Frontal cortex (tissue), 4 donors: ENCODE measurements around the gene CES4A. TPM values are rescaled to one million over a fixed set of nuclear protein-coding genes. Genes with fewer than 3 reads are reported as not detected.
A peak's percentile ranks its signal among the peaks of the same experiment; 100 is the strongest.
"Not testable (repeated sequence)": the region's sequence is repeated elsewhere in the genome, so short reads cannot be mapped to it uniquely, and the experiment has no call there.

Experiments used
- DNase-seq, 2 donors: peaks; one replicate each; pipeline ENCODE4 v3.0.0; 2012; ENCODE audit warnings: low spot score in 2 of 2
- FAIRE-seq: peaks from 2 replicates; lab custom pipeline; 2012; peaks lifted over from hg19 to GRCh38; lab: Jason Lieb, UNC
- total RNA-seq: library from RNA; depleted of rRNA; stranded (reverse); fragments of >200 nt; gene quantifications from one replicate; pipeline ENCODE4 v1.2.3, GENCODE V29; 2014
- donor health status: control.
- donor health status: control.
- donor health status: control.

CES4A gene
- total RNA-seq, 1 donor from 2014 or later: 9.0 TPM

DNA sequence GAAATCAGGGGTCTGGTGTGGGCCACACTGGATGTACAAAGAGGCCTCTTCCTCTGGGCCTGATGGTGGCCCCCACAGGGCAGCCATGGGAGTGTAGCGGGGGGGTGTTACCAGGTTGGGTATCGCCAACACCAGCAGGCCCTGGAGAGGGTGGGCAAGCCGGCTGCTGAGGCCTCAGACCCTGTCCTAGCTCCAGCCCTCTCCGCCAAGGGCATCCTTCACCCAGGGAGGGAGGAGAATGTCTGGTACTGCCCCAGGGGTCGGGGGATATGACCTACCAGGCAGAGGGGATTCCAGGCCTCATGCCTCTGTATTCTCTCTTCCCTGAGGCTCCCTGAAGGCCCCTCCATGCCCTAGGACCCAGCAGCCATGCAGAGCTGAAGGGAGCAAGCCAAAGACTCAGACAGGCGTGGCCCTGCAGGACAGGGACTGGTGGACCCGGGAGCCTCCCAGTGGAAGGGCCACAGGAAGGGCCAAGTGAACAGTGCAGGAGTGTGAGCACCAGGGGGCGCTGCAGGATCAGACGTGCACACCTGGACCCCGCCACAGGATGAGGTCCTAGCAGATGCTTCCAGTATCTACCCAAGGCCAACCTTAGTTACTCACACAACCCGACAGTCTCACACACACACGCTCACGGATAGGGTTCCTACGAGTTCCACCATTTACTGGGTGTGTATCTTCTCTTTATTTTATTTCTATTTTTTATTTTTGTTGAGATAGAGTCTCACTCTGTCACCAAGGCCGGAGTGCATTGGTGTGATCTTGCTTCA, 10.9 kb upstream of the CES4A start:
- DNase-seq (peak; percentile 80 to 89), FAIRE-seq (no peak)

GRCh38 chr16:66979011-66979717, 9.2 kb upstream of the CES4A start:
- FAIRE-seq (no peak), DNase-seq (no peak)

DNA sequence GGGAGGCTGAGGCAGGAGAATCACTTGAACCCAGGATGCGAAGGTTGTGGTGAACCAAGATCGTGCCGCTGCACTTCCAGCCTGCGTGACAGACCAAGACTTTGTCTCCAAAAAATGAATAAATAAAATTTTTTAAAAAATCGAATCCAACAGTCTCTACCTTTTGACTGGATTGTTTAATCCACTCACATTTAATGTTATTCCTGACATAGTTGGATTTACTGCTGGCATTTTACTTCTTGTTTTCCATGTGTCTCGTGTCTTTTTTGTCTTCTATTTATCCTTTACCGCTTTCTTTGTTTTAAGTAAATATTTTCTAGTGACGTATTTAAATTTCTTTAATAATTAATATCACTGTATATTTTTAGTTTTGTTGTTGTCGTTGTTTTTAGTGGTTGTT, 5.4 kb upstream of the CES4A start:
- no peak for FAIRE-seq
- no peak for DNase-seq

DNA sequence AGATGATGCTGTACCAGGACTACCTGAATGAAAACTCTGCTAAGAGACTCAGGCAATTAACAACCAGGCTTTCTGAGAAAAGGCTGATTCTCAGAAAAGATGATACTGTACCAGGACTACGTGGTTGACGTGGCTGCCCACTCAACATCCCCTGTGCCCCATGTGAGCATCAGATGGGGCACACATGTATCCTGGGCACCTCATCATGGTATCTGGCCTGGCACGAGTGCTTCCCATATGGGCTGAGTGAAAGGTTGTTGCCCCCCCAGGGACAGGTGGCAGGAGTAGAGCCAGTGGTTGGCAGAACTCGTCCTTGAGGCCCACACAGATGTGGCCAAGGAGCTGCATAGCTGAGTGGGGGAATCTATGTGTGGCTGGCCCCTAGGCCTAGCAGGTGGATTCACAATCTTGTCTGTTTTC, 3.5 kb upstream of the CES4A start:
- DNase-seq (no peak), FAIRE-seq (no peak)

GRCh38 chr16:66986559-66986958, 1.8 kb upstream of the CES4A start:
- DNase-seq (no peak), FAIRE-seq (no peak)

GRCh38 chr16:66991545-66992077, 3.2 kb downstream of the CES4A start:
- no peak for FAIRE-seq

GRCh38 chr16:66993558-66993957, 5.2 kb downstream of the CES4A start:
- not testable (repeated sequence) for DNase-seq, FAIRE-seq

More at GRCh38 chr16:66991545-66992077, 3.2 kb downstream of the CES4A start:
- no peak for DNase-seq

GRCh38 chr16:66996324-66996982, 8.1 kb downstream of the CES4A start:
- DNase-seq (peak; percentile 67 to 68), FAIRE-seq (peak; percentile 90)

DNA sequence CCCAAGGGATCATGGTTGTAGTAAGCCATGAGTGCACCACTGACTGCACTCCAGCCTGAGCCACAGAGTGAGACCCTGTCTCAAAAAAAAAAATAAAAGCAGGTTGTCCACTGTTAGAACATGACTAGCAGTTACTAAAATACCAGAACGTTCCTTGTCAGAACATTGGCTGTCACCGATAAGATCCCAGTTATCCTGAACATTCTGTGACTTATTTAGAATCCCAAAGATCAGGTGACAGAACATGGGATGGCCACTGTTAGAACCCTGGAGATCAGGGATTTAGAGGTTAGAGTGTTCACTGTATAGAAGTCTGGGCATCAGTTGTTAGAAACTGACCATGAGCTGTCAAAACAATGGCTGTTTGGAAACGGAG, 8.6 kb downstream of the CES4A start:
- FAIRE-seq (no peak), DNase-seq (no peak)

DNA sequence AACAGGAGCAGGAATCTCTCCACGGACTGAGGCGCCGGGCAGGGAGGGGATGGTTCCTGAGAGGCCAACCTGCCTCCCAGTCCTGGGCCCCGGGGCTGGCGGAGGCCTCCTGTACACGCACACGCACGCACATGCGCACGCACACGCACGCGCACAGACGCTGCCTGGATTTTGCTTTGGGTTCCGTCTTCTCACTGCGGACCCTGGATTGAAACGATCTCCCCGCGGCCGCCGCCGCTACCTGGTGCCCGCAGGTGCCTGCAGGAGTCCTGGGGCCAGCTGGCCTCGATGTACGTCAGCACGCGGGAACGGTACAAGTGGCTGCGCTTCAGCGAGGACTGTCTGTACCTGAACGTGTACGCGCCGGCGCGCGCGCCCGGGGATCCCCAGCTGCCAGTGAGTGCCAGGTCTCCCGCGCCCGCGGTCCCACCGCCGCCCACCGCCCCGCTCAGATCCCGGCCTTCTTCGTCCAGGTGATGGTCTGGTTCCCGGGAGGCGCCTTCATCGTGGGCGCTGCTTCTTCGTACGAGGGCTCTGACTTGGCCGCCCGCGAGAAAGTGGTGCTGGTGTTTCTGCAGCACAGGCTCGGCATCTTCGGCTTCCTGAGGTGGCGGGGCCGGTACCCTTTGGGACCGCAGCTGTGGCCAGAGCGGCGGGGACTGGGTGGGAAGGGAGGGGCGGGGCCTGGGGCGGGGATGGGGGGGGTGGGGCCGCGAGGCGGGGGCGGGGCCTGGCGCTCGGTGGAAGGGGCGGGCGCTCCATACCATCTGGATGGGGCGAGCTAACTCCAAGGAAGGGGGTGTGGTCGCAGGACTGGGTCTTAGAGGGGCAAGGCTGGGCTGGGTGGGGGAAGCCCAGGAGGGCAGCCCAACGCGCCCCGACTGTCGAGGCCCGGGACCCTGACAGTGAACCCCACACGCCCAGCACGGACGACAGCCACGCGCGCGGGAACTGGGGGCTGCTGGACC, 12.3 kb downstream of the CES4A start:
- DNase-seq (peak; percentile 85 to 87), FAIRE-seq (no peak)

GRCh38 chr16:67001726-67002125, 13.3 kb downstream of the CES4A start:
- DNase-seq: no peak
- no peak for FAIRE-seq

DNA sequence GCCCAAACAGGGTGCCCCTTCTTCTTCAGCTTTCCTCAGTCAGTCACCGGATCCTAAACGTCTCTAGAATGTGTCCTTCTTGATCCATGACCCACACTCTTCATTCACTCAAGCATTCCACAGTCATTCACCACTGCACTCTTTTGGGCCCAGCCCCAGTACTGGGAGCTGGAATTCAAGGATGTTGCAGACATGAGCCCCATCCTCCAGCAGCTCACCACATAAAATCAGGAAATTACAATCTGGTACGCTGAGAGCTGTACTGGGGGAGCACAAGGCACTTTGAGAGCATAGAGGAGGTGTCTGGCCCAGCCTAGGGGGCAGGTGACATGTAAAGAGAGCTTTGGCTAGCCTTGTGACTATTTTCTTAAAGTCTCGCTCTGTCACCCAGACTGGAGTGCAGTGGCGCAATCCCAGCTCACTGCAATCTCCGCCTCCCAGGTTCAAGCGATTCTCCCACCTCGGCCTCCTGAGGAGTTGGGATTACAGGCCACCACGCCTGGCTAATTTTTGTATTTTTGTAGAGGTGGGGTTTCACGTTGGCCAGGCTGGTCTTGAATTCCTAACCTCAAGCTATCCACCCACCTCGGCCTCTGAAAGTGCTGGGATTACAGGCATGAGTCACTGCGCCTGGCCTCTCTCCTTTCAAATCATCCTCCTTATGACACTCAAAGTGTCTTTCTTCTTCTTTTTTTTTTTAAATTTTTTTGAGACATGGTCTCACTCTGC, 18.7 kb downstream of the CES4A start:
- DNase-seq: no peak
- no peak for FAIRE-seq

GRCh38 chr16:67009158-67009557, 20.8 kb downstream of the CES4A start:
- DNase-seq: no peak
- FAIRE-seq: no peak

DNA sequence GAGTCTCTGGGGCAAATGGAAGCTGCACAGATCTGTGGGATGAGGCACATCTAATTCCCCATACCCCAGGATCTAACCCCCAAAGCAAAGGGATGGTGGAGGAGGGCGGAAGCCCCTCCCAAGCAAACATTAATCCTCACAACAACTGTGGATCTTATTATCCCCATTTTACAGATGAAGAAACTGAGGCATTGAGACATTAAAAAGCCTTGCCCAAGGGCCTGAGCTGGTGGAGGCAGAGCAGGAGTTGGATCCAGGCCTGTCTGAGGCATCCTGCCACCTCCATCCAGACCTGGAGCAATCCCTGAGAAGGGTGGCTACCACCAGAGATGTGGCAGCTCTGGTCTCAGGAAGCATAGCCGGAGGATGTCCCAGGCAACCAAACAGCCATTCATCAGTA, 22.9 kb downstream of the CES4A start:
- FAIRE-seq (no peak), DNase-seq (no peak)

GRCh38 chr16:67013233-67013822, 24.9 kb downstream of the CES4A start:
- FAIRE-seq: no peak
- DNase-seq: no peak

GRCh38 chr16:67013823-67014633, 25.6 kb downstream of the CES4A start:
- no peak for FAIRE-seq
- peak; percentile 77 to 78 for DNase-seq

DNA sequence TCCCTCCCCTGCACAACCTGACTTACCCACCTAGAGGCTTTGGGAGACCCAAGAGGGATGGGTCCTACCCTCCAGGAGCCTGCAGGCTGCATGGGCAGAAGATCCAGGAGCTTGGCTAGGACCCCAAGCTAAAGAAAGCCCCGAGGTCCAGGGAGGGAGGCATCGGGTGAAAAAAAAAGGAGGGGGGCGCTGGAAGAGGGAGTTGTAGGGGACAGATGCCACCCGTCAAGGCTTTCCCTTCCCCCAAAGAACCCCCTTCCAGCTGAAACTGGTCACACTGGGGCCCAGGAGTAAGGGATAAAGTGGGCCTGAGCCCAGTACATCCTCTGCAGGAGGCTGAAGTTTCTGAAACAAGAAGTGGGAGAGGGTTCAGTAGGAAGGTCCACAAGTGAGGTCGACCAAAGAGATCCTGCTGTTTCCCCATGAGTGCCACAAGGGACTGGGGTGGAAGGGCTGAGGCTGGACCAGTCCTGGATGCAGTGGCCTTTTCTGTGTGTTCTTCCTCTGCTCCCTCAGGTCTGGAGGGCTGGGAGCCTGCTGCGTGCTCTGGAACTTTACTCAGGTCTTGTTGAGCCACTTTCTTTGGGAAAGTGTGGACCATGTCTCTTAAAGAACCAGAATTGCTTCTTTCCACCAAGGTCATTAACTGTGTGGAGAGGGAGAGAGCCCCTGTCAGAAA, 26.4 kb downstream of the CES4A start:
- FAIRE-seq: no peak
- no peak for DNase-seq
